Measurements from ENCODE around the gene PIM1. TPM values are rescaled to one million over a fixed set of nuclear protein-coding genes. Genes with fewer than 3 reads are reported as not detected.

Gene PIM1
- total and polyA plus RNA-seq, 9 of the 15 experiments (the other 6 are each of a cell fraction or from before 2014, with no cell fraction given) = 19.0 to 789 (median 212) TPM

GRCh38 chr6:37177077-37177934, 7.4 kb downstream of the PIM1 start (continued):
- no peak for TF ChIP-seq HMGN3 (IDR thresholded peaks at IDR 0.05; ENCODE audit: borderline replicate concordance, extremely low read depth, insufficient read length, low read depth, low read length)
- no peak for TF ChIP-seq PRMT5 (CRISPR knock-in tag; IDR thresholded peaks at IDR 0.05)
- peak; percentile 8; the same call in 1 of the 2 replicates for TF ChIP-seq EHMT2 (IDR thresholded peaks at IDR 0.05)
- TF ChIP-seq, protein P1, sequence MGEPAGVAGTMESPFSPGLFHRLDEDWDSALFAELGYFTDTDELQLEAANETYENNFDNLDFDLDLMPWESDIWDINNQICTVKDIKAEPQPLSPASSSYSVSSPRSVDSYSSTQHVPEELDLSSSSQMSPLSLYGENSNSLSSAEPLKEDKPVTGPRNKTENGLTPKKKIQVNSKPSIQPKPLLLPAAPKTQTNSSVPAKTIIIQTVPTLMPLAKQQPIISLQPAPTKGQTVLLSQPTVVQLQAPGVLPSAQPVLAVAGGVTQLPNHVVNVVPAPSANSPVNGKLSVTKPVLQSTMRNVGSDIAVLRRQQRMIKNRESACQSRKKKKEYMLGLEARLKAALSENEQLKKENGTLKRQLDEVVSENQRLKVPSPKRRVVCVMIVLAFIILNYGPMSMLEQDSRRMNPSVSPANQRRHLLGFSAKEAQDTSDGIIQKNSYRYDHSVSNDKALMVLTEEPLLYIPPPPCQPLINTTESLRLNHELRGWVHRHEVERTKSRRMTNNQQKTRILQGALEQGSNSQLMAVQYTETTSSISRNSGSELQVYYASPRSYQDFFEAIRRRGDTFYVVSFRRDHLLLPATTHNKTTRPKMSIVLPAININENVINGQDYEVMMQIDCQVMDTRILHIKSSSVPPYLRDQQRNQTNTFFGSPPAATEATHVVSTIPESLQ (CRISPR knock-in tag; IDR thresholded peaks at IDR 0.05) = no peak
- TF ChIP-seq CREBBP (IDR thresholded peaks at IDR 0.05; ENCODE audit: low read depth, low read length) = no peak
- peak; percentile 71 for TF ChIP-seq ELF2 (CRISPR knock-in tag; IDR thresholded peaks at IDR 0.05)
- TF ChIP-seq HDAC6 (IDR thresholded peaks at IDR 0.05; ENCODE audit: low read depth, low read length) = no peak
- TF ChIP-seq GTF3C2 (IDR thresholded peaks at IDR 0.05; ENCODE audit: borderline replicate concordance, extremely low read depth, insufficient read length) = no peak
- TF ChIP-seq HOMEZ (CRISPR knock-in tag; IDR thresholded peaks at IDR 0.05) = 0 out of 2 replicates have a peak, but pooled peaks have one; percentile 50
- peak; percentile 79; the same call in 1 of the 2 replicates for TF ChIP-seq ERF (CRISPR knock-in tag; IDR thresholded peaks at IDR 0.05)
- no peak for TF ChIP-seq ETS1 (conservative IDR thresholded peaks at IDR 0.05; ENCODE audit: control insufficient read depth, low read depth, low read length)
- TF ChIP-seq ZHX1 (conservative IDR thresholded peaks at IDR 0.05; ENCODE audit: low read length) = no peak
- no peak for TF ChIP-seq ZNF224 (CRISPR knock-in tag; IDR thresholded peaks at IDR 0.05)
- no peak for TF ChIP-seq GABPA (tag; conservative IDR thresholded peaks at IDR 0.05; ENCODE audit: low read depth)
- TF ChIP-seq HNRNPLL (IDR thresholded peaks at IDR 0.05; ENCODE audit: low read depth, low read length, poor library complexity, severe bottlenecking) = no peak
- no peak for TF ChIP-seq ZNF24 (IDR thresholded peaks at IDR 0.05)
